HepG2 (cell line): Measurements from ENCODE around the gene PTH1R. TPM values are rescaled to one million over a fixed set of nuclear protein-coding genes. Genes with fewer than 3 reads are reported as not detected.

Experiments
- ATAC-seq: fragments of 200-7000 bp; cut with Tn5 transposase; 3 replicates; pipeline ENCODE4 v1.9.1; 2020; ENCODE audit warnings: mild to moderate bottlenecking, moderate library complexity
- BruUV-seq: library from RNA; stranded (reverse); fragments of 400-500 nt; replicated peaks from 2 replicates; lab custom pipeline; 2021; lab: Mats Ljungman, UMichigan
- CTCF ChIA-PET: fragments of 300-600 bp; formaldehyde crosslinking; extraction: SDS; loops from one replicate; lab custom pipeline; 2021; ENCODE audit warnings: low total read pairs, inconsistent platforms, low intra/inter-chr PET ratio; lab: Yijun Ruan, JAX
- POLR2A ChIA-PET: fragments of 350-600 bp; sonication (Branson Sonifier 250); formaldehyde crosslinking; loops from one replicate; lab custom pipeline; 2020; ENCODE audit warnings: antibody characterized with exemption, inconsistent platforms; lab: Yijun Ruan, JAX
- DNase-seq: peaks from one replicate; pipeline ENCODE4 v3.0.0-alpha.2; 2015; ENCODE audit warnings: low spot score
- FAIRE-seq: peaks from 3 replicates; lab custom pipeline; 2011; peaks lifted over from hg19 to GRCh38; lab: Jason Lieb, UNC
- H2AFZ ChIP-seq: one replicate; pipeline ENCODE4 v1.6.1; 2011; ENCODE audit warnings: low read length, inconsistent platforms
- H3K27ac ChIP-seq: fragments of 300-600 bp; 3 replicates; pipeline ENCODE4 v1.8.0; 2011; ENCODE audit warnings: mixed run types, mild to moderate bottlenecking, mixed read lengths, low read length, inconsistent platforms; ENCODE audit not compliant: insufficient read depth; ENCODE audit errors: extremely low read length
- H3K27me3 ChIP-seq, 2 experiments: fragments of 200-600 bp in 1 of 2; 2 replicates in 1 of 2; 3 replicates in 1 of 2; pipeline versions ENCODE4 v1.6.0 to v1.8.0; 2011; ENCODE audit warnings: low read length in 2 of 2, mild to moderate bottlenecking in 2 of 2, moderate library complexity in 2 of 2, inconsistent platforms in 1 of 2; ENCODE audit not compliant: insufficient read depth in 2 of 2, control insufficient read depth in 1 of 2
- H3K36me3 ChIP-seq, 2 experiments: fragments of 200-600 bp in 1 of 2; replicated peaks in 1 of 2; 2 replicates in 1 of 2; 3 replicates in 1 of 2; pipeline versions ENCODE4 v1.5.1 to v1.8.0; 2011; ENCODE audit warnings: low read length in 2 of 2, inconsistent platforms in 1 of 2; ENCODE audit not compliant: insufficient read depth in 2 of 2, control insufficient read depth in 1 of 2
- H3K4me1 ChIP-seq: 2 replicates; pipeline ENCODE4 v1.5.1; 2012; ENCODE audit warnings: low read length, inconsistent platforms; ENCODE audit not compliant: insufficient read depth
- H3K4me2 ChIP-seq: 2 replicates; pipeline ENCODE4 v1.6.0; 2011; ENCODE audit warnings: low read depth, low read length, inconsistent platforms
- H3K4me3 ChIP-seq, 3 experiments: fragments of 200-600 bp in 1 of 3; sonication (generic), shearing (Covaris generic) in 1 of 3; replicated peaks in 1 of 3; 2 replicates each; pipeline ENCODE4 v1.5.1; 2011 to 2016; ENCODE audit warnings: low read length in 3 of 3, inconsistent platforms in 2 of 3, low read depth in 2 of 3, mild to moderate bottlenecking in 2 of 3, control low read depth in 1 of 3, mixed read lengths in 1 of 3; ENCODE audit not compliant: insufficient read depth in 1 of 3
- H3K79me2 ChIP-seq: one replicate; pipeline ENCODE4 v1.6.1; 2011; ENCODE audit warnings: low read length, inconsistent platforms; ENCODE audit not compliant: insufficient read depth
- H3K9ac ChIP-seq: 2 replicates; pipeline ENCODE4 v1.6.0; 2011; ENCODE audit warnings: mild to moderate bottlenecking, low read depth, low read length, inconsistent platforms; ENCODE audit not compliant: insufficient read depth
- H3K9me3 ChIP-seq: 2 replicates; pipeline ENCODE4 v1.5.1; 2012; ENCODE audit warnings: mild to moderate bottlenecking, low read length
- H4K20me1 ChIP-seq: 2 replicates; pipeline ENCODE4 v1.6.0; 2011; ENCODE audit warnings: inconsistent platforms, mild to moderate bottlenecking, low read length, moderate library complexity; ENCODE audit not compliant: insufficient read depth
- BATF2 ChIP-seq: sonication (generic); formaldehyde crosslinking; IDR thresholded peaks from 2 replicates; pipeline ENCODE4 v1.8.0; 2022; ENCODE audit warnings: mild to moderate bottlenecking, missing genetic modification reagents, moderate library complexity
- BCL6 ChIP-seq: IDR thresholded peaks from 2 replicates; pipeline ENCODE4 v1.6.1; 2016; ENCODE audit warnings: missing genetic modification reagents, missing compliant biosample characterization
- ELF3 ChIP-seq: IDR thresholded peaks from 2 replicates; pipeline ENCODE4 v1.6.1; 2016; ENCODE audit warnings: missing genetic modification reagents, missing compliant biosample characterization
- FOXK1 ChIP-seq: sonication (generic); formaldehyde crosslinking; IDR thresholded peaks from 2 replicates; pipeline ENCODE4 v1.4.0; 2020; ENCODE audit warnings: low read depth, missing genetic modification reagents, borderline replicate concordance
- KDM3A ChIP-seq: IDR thresholded peaks from 2 replicates; pipeline ENCODE4 v1.6.1; 2018; ENCODE audit warnings: low read depth, missing compliant biosample characterization
- MIER3 ChIP-seq: IDR thresholded peaks from 2 replicates; pipeline ENCODE4 v1.6.1; 2016; ENCODE audit warnings: missing compliant biosample characterization, borderline replicate concordance
- SP140L ChIP-seq: sonication (generic); formaldehyde crosslinking; IDR thresholded peaks from 2 replicates; pipeline ENCODE4 v1.4.0; 2020; ENCODE audit warnings: missing genetic modification reagents, borderline replicate concordance
- ZBTB38 ChIP-seq: sonication (generic); formaldehyde crosslinking; IDR thresholded peaks from 2 replicates; pipeline ENCODE4 v1.5.1; 2020; ENCODE audit warnings: mild to moderate bottlenecking, missing genetic modification reagents
- ZNF136 ChIP-seq: sonication (generic); formaldehyde crosslinking; IDR thresholded peaks from 2 replicates; pipeline ENCODE4 v1.8.1; 2022; ENCODE audit warnings: low read depth, mild to moderate bottlenecking, moderate library complexity, missing genetic modification reagents
- ZNF431 ChIP-seq: sonication (generic); formaldehyde crosslinking; IDR thresholded peaks from 2 replicates; pipeline ENCODE4 v1.9.0; 2022; ENCODE audit warnings: missing genetic modification reagents, low read depth, mild to moderate bottlenecking, borderline replicate concordance
- WGBS: methylation state at CpG from one replicate; pipeline ENCODE4 v1.1.6; 2017; ENCODE audit warnings: low lambda C conversion rate; 5-methylcytosine and 5-hydroxymethylcytosine counted together
- in situ Hi-C: cut with HindIII; loops from 2 replicates; pipeline ENCODE4 v1.10.0; 2017; ENCODE audit warnings: low pct_unique_long_range_greater_than_20kb; ENCODE audit not compliant: extremely low pct_ligation_motif_present
- intact Hi-C: fragments of 100-400 bp; cut with micrococcal nuclease; formaldehyde crosslinking; loops from one replicate; pipeline ENCODE4 v1.10.0; 2022; ENCODE audit not compliant: unreplicated experiment
- polyA plus RNA-seq, 8 experiments: library from polyadenylated mRNA; depleted of rRNA in 3 of 8; stranded (reverse) in 7 of 8; unstranded in 1 of 8; fragments of >200 nt; fragmentation: Illumina TruSeq in 4 of 8; extraction: Trizol in 4 of 8; gene quantifications; 2 replicates each; pipeline versions ENCODE4 v1.2.1 to v1.2.3, GENCODE V29; 2011 to 2016; ENCODE audit warnings: low read depth in 4 of 8, missing spikeins in 1 of 8, mixed read lengths in 1 of 8; ENCODE audit not compliant: insufficient read depth in 1 of 8
- total RNA-seq, 5 experiments: library from RNA; depleted of rRNA; stranded (reverse); fragments of >200 nt; fragmentation: Illumina TruSeq; extraction: Trizol; gene quantifications; 2 replicates each; pipeline ENCODE4 v1.2.3, GENCODE V29; 2016; ENCODE audit warnings: low read depth in 1 of 5
- TF ChIP-seq, protein P1 (sequence below): sonication (generic); formaldehyde crosslinking; IDR thresholded peaks from 2 replicates; pipeline ENCODE4 v1.4.0; 2020; ENCODE audit warnings: missing genetic modification reagents

Gene PTH1R
- total and polyA plus RNA-seq, 2 of the 13 experiments (the other 11 are each of a cell fraction or from before 2014, with no cell fraction given) = not detected

DNA sequence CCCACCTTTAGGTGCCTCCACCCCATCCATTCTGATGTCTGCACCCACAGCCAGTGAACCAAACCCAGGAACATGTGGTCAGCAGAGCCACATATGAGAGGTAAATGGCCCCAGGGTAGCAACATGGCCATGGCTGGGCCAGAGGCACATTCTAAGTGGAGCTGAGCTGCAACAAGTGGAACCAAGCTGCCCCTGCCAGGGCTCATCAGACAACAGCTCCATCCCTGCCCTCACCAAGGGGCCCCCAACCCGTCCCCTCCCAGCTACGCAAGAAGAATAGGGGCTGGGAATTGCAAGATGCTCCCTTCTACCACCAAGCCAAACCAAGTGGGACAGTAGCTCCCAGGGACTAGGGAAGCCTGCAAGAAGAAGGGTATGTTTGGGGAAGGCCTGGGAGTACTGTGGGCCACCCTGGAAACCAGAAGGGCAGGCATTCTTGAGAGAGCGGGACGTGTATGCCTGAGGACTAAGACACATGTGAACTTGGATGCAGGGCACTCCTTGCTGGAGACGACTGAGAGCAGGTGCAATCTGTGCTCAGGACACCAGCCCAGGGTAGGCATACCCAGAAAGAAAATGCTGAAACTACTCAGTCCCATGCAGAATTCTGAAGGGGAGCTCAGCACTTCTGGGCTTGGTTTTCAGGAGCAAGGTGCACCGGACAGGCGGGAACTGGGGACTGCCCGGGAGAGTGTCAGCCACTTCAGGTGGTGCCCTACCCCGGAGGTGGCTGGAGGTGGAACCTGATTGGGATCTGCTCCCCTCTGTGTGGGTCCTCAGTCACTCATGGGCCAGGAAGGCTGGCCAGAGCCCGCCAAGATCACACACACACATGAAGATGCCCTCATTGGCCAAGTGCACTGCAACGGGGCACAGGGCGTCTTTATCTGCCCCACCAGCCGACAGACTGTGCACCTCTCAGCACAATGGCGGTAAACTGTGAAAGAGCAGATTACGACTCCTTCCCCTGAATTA is 23.8 kb upstream of the PTH1R start:
- Histone ChIP-seq H3K4me3 (no peak overlapping the region), H3K9me3 (no peaks in the 10 kb centered on the region), H4K20me1 (no peaks in the 10 kb centered on the region), H3K79me2 (no peaks in the 10 kb centered on the region), H2AFZ (no peak overlapping the region), H3K9ac (no peak overlapping the region), H3K27ac (no peak overlapping the region), H3K36me3 (no peaks in the 10 kb centered on the region), H3K4me1 (peaks cover 10% of the 10 kb centered on the region), H3K4me2 (no peak overlapping the region), H3K27me3 (peaks cover 5 to 22% of the 10 kb centered on the region in 2 experiments; a peak in 3 of 5 replicates)
- ChIA-PET CTCF (no interaction called here), POLR2A (no interaction called here)
- 38% methylated on average over 12 of the region's 15 CpGs for WGBS
- ATAC-seq = no peak
- in situ Hi-C loops (no loop called here), intact Hi-C loops (no loop called here)
- no peak for FAIRE-seq
- BruUV-seq = no TSS peak
- no peak for DNase-seq
- TF ChIP-seq KDM3A (CRISPR knock-in tag) (no peak), SP140L (CRISPR knock-in tag) (no peak), ZNF431 (no peak), ZNF136 (CRISPR knock-in tag) (no peak), FOXK1 (CRISPR knock-in tag) (no peak), BATF2 (CRISPR knock-in tag) (no peak), BCL6 (no peak), ELF3 (CRISPR knock-in tag) (no peak), MIER3 (CRISPR knock-in tag) (no peak), ZBTB38 (no peak)
- TF ChIP-seq, protein P1, sequence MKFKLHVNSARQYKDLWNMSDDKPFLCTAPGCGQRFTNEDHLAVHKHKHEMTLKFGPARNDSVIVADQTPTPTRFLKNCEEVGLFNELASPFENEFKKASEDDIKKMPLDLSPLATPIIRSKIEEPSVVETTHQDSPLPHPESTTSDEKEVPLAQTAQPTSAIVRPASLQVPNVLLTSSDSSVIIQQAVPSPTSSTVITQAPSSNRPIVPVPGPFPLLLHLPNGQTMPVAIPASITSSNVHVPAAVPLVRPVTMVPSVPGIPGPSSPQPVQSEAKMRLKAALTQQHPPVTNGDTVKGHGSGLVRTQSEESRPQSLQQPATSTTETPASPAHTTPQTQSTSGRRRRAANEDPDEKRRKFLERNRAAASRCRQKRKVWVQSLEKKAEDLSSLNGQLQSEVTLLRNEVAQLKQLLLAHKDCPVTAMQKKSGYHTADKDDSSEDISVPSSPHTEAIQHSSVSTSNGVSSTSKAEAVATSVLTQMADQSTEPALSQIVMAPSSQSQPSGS (CRISPR knock-in tag) = no peak
